ENCODE data around the gene FDPS.

GRCh38 chr1:155260276-155260675 lies 48.4 kb upstream of the FDPS start:
- no peak for TF ChIP-seq POLR2AphosphoS5 (IDR thresholded peaks at IDR 0.05)
- no peak for TF ChIP-seq CTCF (IDR thresholded peaks at IDR 0.05)
- TF ChIP-seq POLR2A (IDR thresholded peaks at IDR 0.05) = no peak
- TF ChIP-seq EP300 (IDR thresholded peaks at IDR 0.05) = no peak
